Midbrain (tissue), 1 donor: ENCODE data around the gene ZNF416.

ENCODE experiments used
- DNase-seq: peaks from one replicate; lab custom pipeline; 2025; lab: John Stamatoyannopoulos, UW

The ZNF416 gene

DNA sequence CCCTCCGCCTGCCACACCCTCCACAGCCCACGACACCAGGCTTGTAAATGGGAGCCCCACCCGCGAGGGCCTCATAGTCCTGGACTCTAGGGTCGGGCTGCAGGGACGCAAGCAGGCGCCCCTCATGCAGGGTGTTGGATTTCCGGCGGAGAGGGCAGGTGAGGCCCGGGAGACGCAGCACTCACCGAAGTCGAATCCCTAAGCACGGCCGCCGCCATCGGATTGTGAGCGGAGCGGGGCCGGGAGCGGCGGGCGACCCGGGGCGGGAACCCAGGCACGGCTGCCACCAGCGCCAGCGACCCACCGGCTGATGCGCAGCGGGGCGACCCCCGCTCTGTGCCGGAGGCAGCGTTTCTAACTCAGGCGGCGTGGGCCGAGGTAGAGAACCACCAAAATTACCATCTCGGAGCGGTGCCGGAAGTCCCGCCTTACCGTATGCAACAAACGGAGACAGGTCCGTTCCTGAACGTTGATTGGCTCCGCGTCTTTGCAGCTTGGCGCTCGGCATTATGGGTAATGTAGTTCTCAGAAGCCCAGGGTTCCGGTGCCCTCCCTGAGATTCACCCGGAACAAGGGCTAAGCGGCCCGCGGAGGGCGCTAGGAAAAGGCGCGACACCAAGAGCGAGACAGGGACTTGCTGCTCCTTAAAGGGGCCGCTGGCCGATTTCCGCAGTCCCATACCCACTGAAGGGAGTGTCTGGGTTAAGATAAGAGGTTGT lies at the start of gene ZNF416:
Gene ZNF416, minus strand, starts transcription at position 425 of the 719 bp plus-strand sequence. Its CDS starts 207 bp downstream, at position 218.
- DNase-seq = peak; percentile 99

DNA sequence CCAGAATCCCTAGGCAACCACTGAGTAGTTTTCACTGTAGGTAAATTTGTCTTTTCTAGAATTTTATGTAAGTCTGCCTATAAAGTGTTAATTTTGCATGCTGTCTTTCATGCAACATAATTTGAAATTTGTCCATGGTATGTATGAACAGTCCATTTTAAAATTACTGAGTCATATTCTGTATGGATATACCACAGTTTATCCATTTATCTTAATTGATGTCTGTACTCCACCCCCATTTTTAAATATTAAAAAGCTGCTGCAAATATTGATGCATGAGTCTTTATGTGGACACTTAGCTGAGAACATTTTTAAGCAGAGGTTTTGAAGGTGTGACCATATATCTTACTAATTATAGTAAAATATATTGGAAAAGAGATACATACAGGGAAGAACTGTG lies 44.4 kb upstream of the ZNF416 start:
- DNase-seq = no peak

DNA sequence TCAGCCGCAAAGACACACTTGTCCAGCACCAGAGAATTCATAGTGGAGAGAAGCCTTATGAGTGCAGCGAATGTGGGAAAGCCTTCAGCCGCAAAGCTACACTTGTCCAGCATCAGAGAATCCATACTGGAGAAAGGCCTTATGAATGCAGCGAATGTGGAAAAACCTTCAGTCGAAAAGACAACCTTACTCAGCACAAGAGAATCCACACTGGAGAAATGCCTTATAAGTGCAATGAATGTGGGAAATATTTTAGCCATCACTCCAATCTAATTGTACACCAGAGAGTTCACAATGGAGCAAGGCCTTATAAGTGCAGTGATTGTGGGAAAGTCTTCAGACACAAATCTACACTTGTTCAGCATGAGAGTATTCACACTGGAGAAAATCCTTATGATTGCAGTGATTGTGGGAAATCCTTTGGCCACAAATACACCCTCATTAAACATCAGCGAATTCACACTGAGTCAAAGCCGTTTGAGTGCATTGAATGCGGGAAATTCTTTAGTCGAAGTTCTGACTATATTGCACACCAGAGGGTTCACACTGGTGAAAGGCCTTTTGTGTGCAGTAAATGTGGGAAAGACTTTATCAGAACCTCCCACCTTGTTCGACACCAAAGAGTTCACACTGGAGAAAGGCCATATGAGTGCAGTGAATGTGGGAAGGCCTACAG lies 42.1 kb upstream of the ZNF416 start:
- DNase-seq = no peak

DNA sequence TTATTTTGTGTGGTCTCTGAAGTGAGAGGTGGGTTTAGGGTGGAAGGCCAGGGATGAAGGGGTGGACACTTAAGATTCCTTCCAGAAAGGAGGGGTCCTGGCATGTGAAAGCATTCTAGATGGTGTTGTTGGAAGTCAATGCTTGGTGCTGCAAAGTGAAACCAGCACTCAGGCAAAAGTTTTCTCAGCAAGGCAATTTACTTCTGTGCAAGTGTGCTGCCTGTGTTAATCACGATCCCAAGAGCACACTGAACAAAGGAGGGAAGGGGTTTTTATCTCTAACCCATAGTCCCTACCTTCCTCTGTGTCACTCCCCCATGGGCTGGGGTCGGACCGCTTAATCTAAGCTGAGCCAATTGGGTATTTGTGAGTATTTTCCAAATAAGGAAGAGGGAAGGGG lies 36.6 kb upstream of the ZNF416 start:
- DNase-seq = no peak

DNA sequence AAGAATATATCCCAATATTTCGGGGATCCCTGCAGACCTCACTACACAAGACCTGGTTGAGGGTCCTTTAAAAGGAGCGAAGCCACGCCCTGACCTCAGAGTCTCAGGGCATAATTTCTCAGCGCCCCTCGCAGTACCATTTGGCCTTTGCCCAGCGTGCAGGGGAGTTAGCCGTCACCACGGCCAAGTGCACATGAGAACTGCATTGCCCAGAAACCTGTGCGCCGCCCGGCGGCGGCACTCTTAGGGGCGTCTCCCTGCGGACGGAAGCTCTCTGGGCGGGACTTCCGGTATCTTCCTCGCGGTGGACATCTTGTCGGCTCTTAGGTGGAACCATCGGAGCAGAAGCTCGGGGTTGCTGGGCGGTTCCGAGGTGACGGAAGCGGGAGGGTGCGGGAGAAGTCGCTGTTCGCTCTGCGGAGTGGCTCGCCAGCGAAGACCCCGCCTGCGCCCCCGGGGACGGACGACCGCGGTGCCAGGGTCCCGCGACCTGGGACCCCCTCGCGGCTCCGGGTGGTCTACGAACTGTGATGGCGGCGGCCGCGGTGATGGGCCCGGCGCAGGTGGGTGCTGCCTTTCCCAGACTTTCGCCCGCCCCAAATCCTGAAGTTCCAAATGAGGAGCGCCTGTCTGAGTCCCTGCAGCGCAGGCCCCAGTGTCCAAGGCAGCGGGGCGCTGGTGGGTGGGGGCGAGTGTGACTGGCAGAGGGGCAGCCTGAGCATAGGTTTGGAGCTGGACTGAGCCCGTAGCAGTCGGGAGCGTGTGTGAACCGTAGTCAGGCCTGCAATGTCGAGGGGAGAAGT lies 35.4 kb upstream of the ZNF416 start, which contains the start of gene ZNF134:
Gene ZNF134, plus strand, starts transcription at position 302 of the 803 bp plus-strand sequence. CDS start 5,227 bp downstream, outside the sequence.
- DNase-seq = peak; percentile 90

DNA sequence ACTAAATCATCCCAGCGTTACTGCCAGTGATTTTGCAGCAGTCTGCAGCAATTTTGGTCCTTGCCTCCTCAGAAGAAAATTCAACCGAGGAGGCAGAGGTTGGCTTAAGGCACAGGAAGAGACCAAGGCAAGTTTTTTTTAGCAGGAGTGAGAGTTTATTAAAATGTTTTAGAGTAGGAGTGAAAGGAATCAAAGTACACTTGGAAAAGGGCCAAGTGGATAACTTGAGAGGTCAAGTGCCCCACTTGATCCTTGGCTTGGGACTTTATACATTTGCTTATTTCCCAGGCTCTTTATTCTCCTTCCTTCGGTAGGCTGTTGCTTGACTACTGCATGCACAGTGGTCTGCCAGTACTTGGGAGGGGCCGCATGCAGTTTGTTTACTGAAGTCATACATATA lies 32.4 kb upstream of the ZNF416 start:
- no peak for DNase-seq

GRCh38 chr19:57606931-57607330 lies 28.2 kb upstream of the ZNF416 start:
- DNase-seq = no peak

- peak; percentile 93 for DNase-seq
These were observed 21.2 kb upstream of the ZNF416 start, which contains the start of gene ZNF530 for GRCh38 chr19:57599761-57600383. Gene ZNF530 (plus strand): TSS chr19:57599885. CDS start chr19:57604346, 4,461 bp downstream.

DNA sequence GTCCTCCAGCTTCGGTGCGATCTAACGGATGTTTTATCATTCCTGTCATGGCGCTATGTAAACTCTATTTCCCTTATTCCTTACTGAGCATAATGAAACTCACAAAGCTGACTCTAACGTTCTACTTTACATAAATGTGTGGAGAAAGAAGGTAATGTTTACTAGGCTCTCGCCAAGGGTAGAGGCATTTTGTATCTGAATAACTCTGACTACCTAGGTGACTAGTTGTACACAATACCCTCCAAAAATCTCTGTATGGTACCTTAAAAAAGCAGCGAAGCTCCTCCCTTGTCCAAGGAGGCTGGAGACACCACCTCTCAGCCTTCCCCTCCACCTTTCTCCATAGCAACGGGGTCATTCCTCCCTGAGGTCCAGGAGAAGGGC lies 20.7 kb upstream of the ZNF416 start:
- DNase-seq = no peak

DNA sequence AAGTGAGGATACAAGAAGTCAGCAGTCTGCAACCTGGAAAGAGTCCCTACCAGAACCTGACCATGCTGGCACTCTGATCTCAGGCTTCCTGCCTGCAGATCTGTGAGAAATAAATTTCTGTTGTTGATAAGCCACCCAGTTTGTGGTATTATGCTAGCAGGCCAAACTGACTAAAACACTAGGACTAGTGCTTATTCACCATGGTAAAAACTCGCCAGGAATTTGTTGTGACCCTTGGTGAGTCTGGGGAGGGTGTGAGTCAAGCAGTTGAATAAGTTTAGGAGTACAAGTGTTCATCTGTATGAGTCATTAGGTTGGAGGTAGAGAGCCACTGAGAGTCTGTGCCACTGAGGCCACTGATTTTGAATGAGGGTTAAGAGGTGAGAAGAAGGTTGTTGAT lies 8.8 kb upstream of the ZNF416 start:
- no peak for DNase-seq

DNA sequence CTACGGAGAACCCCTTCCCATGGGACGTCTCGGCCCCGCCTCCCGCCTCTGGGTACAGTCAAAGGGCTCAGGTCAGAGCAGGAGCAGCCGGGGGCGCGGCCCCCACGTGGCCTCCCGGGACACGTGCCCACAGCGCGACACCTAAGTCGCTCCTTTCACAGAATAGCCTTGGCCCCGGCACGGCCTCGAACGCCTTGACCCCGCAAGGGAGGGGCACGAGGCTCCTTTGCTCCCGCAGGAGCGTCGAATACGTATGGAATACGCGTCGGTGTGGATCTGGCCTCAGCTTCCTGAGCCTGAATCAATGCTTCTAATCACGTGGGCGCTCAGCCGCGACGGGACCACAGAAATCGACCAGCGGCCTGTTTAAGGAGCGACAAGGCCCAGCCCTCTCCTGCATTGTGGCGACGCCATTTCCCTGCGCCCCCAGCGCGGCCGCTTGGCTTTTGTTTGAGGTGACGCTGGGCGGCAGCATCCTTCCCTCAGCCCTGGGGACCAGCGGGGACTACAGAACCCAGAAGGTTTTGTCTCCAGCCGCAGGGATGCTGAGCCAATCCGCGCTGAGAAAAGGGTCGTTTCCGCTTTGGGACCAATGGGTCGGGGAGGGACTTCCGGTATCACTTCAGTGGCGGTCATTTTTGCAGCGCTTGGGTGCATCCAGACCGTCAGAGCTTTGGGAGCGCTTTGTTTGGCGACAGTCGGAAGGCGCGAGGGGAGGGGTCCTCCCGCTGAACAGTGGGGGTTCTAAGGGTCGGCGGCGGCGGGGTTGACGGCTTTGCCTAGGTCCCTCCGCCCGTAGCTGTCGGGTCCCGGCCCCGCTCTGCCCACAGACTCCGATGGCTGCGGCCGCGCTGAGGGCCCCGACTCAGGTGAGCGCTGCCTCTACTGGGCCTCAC lies 5.1 kb upstream of the ZNF416 start, which contains the start of gene ZIK1:
Gene ZIK1, plus strand, starts transcription at position 625 of the 896 bp plus-strand sequence. Its CDS starts 212 bp downstream, at position 837.
- DNase-seq = peak; percentile 98

DNA sequence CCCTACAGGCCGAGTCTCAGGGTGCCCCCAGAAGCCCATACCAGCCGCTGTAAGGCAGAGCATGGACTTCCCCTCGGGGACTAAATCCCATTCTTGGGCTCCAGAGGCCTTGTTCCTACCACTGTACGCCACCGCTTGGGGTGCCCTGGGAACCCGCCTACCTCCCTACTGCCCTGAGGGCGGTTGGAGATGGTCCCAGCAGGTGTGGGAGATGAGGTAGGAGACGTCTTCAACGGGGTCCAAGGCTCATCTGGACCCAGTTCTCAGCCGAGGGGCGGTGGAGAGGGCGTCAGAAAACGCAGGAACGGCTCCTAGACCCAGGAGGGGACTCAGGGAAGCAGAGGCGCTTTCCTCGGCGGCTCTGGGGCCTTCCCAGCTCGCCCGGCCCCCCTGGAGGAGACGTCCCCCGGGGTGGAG lies 4.4 kb upstream of the ZNF416 start:
- DNase-seq = no peak

DNA sequence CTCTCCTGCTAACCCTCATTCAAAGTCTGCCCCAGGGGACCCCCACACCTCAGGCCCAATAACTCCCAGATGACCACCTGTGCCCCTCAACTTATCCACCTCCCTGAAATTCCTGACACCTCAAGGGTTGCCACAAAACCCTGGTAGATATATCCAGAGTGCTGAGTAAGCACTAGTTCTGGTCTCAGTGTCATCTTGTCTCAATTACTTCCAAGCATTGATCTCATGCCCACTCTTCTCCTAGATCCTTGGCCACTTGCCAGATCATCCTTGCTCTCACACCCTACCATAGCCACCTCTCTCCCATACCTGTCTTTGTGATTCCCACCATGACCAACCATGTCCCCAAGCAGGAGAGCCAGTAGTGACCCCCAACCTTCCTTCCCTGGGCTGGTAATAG lies 2.0 kb downstream of the ZNF416 start:
- no peak for DNase-seq

- no peak for DNase-seq
These were observed 6.2 kb downstream of the ZNF416 start for GRCh38 chr19:57572415-57572947.

DNA sequence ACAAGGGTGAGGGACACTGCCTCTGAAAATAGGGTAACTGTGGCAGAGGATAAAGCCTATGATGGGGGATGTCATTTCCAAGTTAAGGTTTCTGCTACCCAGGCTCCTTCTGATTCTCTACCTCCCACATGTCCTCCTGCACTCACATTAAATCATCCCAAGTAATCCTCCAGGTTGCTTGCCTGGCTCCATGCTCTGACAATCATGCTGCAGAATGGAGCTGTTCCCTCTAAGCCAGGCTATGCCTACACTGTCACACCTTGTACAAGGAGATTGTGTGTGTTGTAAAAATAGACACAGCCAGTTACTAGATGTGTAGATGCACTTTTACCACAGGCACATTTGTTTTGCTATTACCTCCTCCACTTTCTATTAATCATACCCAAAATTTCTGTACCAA lies 8.0 kb downstream of the ZNF416 start:
- no peak for DNase-seq

DNA sequence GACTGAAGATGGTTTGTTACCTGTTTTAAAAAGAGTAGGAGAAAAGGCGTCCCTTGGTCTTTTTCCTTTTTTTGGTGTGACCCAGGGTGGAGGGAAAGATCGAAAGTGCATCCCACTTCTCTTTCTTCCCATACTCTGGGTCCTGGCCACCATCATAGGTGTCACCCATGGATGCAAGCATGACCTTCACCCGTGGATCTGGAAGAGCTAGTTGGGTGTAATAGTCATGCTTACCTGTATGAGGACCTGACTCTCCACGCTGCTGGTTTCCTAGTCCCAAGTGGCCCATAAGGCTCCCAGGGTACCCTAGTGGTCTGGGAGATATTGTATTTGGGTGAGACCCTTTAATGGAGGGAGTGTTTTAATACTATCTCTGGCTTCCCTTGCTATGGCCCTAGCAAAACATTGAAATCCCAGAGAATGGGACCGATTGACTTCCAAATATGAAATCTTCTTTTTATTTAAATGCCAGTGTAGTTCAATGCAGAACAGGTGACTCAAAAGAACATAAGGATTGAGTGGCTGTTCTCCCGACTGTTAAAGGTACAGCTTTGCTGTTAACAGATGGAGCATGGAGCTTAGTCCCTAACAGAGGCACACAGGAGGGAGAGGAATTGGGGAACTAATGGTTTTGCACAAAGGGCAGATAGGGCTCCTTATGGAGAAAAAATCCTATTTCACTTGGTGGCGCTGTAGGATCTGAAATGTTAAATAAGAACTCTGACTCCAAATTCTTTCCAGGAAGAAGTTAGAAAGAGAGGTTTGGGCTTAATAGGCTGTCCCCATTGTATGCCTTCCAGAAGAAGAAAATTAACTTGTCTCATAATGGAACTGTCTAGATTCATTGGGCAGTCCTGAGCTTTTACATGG lies 12.1 kb downstream of the ZNF416 start:
- no peak for DNase-seq

DNA sequence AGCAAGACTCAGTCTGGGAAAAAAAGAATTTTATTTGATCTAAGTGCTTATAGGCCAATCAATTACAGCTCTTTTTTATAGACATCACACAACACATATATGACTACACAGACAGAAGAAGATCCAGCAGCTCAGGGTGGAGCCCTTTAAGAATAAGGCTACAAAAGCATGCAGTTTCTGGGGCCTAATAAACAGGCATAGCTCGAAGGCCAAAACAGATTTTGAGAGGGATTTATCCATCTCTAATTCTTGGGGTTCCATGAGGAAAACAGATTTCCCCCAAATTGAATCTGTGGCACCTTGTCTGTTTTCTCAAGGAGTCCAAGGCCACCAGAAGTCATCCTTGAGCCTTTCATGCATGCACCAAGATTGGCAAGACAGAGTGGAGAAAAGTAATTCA lies 15.2 kb downstream of the ZNF416 start:
- no peak for DNase-seq

DNA sequence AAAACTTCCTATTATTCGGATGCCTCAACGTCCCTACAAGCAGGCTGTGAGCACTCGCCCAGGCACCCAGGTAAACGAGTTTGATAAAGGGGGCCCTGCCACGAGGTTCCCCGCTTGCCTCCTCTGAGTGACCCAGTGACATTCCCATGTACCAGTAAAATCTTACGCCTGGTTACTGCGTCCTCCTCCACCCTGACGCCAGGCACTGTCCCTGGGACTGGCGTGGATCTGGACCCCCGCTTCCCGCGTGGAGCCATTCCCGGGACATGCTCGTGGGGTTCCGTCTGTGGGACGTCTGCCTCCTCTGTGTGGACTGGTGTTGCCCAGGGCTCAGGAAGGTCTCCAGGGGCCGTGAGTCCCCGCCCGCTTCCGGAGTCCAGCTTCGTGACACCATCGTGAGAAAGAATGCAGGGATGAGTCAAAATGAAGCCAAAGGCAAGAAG lies 18.6 kb downstream of the ZNF416 start:
- DNase-seq = no peak

DNA sequence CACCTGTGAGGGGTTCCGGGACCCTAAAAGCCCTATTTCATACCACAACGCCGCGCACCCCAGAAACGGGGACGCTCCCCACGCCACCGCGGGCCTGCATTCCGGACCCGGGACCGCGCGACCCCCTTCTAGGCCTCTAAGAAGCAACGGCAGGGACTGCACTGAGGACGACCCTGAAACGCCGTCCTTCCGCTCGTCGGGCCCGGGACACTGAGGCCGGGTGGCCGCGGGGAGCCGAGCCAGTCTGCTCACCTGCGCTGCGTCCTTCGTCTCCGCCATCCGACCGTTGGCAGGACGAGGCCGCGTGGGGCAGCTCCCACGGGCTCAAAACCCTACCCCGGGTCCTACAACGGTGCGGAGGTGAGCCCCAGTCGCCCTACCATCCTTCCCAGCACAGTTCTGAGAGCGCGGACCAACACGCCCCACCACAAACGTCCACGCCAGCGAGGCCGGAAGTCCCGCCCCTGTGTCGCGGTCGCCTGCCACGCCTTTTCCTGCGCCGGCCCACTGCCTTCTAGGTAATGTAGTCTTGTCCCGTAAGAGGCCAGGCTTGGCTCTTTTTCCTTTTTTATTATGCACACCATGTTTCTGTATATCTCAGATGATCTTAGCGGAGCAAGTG lies 19.2 kb downstream of the ZNF416 start, which contains the start of gene ZNF550:
Gene ZNF550, minus strand, starts transcription at position 460 of the 622 bp plus-strand sequence. Its CDS starts 181 bp downstream, at position 279.
- DNase-seq = peak; percentile 87
